Measurements from ENCODE around the gene SLC6A2. TPM values are rescaled to one million over a fixed set of nuclear protein-coding genes. Genes with fewer than 3 reads are reported as not detected.

SLC6A2 gene
- total RNA-seq, 120 experiments from 2014 or later = 0.14 to 0.44 (median 0.28) TPM; not detected in 103

Other genes with a start within 250 kb of the SLC6A2 start
- gene MMP2, start 176.8 kb upstream of the SLC6A2 start, total RNA-seq = 10 to 100 TPM in 6 of 120 experiments, 1 to 10 TPM in 114; 1.1 to 13.3 (median 4.3) TPM
- 10 to 100 TPM in 88 of 120 experiments, 1 to 10 TPM in 32; 3.1 to 28.7 (median 11.7) TPM for gene LPCAT2, start 146.9 kb upstream of the SLC6A2 start, total RNA-seq
- gene CAPNS2, start 89.3 kb upstream of the SLC6A2 start, total RNA-seq = 1 to 10 TPM in 51 of 120 experiments, under 1 TPM in 45, not detected in 24; 0.45 to 3.6 (median 1.0) TPM
- 10 to 100 TPM in 4 of 120 experiments, 1 to 10 TPM in 82, under 1 TPM in 25, not detected in 9; 0.22 to 14.7 (median 1.7) TPM for gene CES1, start 177.1 kb downstream of the SLC6A2 start, total RNA-seq
- 1 to 10 TPM in 33 of 120 experiments, under 1 TPM in 74, not detected in 13; 0.19 to 2.4 (median 0.76) TPM for gene CES5A, start 219.4 kb downstream of the SLC6A2 start, total RNA-seq

All from dorsolateral prefrontal cortex (tissue), 118 donors.